WTC11 (cell line): ENCODE measurements around the gene CNTLN.

ENCODE experiments used
- ATF3 ChIP-seq: sonication (generic); formaldehyde crosslinking; conservative IDR thresholded peaks from 2 replicates; pipeline ENCODE4 v1.8.1; 2022; ENCODE audit warnings: mild to moderate bottlenecking, missing genetic modification reagents
- CREB1 ChIP-seq: sonication (generic); formaldehyde crosslinking; IDR thresholded peaks from 2 replicates; pipeline ENCODE4 v1.8.0; 2023; ENCODE audit warnings: mild to moderate bottlenecking, missing genetic modification reagents
- CTCF ChIP-seq: fragments of 200-600 bp; IDR thresholded peaks from 2 replicates; pipeline ENCODE4 v1.8.0; 2022; ENCODE audit warnings: antibody characterized with exemption
- ESRRA ChIP-seq: sonication (generic); formaldehyde crosslinking; IDR thresholded peaks from 2 replicates; pipeline ENCODE4 v1.8.1; 2022; ENCODE audit warnings: mild to moderate bottlenecking, missing genetic modification reagents, borderline replicate concordance
- PRDM15 ChIP-seq: sonication (generic); formaldehyde crosslinking; IDR thresholded peaks from 2 replicates; pipeline ENCODE4 v1.8.0; 2022; ENCODE audit warnings: missing genetic modification reagents
- ZNF138 ChIP-seq: sonication (generic); formaldehyde crosslinking; conservative IDR thresholded peaks from 2 replicates; pipeline ENCODE4 v1.8.1; 2022; ENCODE audit warnings: mild to moderate bottlenecking, moderate library complexity, missing genetic modification reagents
- ZNF219 ChIP-seq: sonication (generic); formaldehyde crosslinking; IDR thresholded peaks from 2 replicates; pipeline ENCODE4 v1.8.0; 2023; ENCODE audit warnings: missing genetic modification reagents, mild to moderate bottlenecking, borderline replicate concordance
- ZNF317 ChIP-seq: sonication (generic); formaldehyde crosslinking; IDR thresholded peaks from 2 replicates; pipeline ENCODE4 v1.8.1; 2023; ENCODE audit warnings: low read depth, mild to moderate bottlenecking, moderate library complexity, missing genetic modification reagents, borderline replicate concordance

GRCh38 chr9:17349831-17350230, 215.0 kb downstream of the CNTLN start:
- TF ChIP-seq ZNF219 (CRISPR knock-in tag), result no peak
- TF ChIP-seq CTCF, result no peak
- TF ChIP-seq ZNF138, result no peak
- TF ChIP-seq CREB1 (CRISPR knock-in tag), result no peak
- TF ChIP-seq PRDM15 (CRISPR knock-in tag), result no peak
- no peak for TF ChIP-seq ZNF317
- no peak for TF ChIP-seq ATF3
- no peak for TF ChIP-seq ESRRA (CRISPR knock-in tag)
